ENCODE results near the gene MAPK9.
A peak's percentile ranks its signal among the peaks of the same experiment; 100 is the strongest.
"Not testable (repeated sequence)": the region's sequence is repeated elsewhere in the genome, so short reads cannot be mapped to it uniquely, and the experiment has no call there.

Gene MAPK9

DNA sequence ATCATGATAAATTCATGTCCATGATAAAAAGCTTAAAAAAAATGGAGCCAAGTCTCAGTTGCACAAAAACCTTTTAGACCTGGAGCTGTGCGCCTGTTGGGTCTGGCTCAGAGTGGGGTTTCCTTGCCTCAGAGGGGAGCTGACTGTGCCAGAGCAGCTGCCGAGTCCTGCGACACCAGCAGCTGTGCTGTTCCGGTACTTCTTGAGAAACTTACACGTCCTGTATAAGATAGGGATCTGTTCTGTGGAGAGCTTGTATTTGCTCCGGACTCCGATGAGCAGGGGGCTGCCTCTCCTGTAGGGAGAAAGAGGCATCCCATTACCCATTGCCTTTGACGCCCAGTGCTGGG, 32.7 kb upstream of the MAPK9 start:
- DNase-seq = no peak

DNA sequence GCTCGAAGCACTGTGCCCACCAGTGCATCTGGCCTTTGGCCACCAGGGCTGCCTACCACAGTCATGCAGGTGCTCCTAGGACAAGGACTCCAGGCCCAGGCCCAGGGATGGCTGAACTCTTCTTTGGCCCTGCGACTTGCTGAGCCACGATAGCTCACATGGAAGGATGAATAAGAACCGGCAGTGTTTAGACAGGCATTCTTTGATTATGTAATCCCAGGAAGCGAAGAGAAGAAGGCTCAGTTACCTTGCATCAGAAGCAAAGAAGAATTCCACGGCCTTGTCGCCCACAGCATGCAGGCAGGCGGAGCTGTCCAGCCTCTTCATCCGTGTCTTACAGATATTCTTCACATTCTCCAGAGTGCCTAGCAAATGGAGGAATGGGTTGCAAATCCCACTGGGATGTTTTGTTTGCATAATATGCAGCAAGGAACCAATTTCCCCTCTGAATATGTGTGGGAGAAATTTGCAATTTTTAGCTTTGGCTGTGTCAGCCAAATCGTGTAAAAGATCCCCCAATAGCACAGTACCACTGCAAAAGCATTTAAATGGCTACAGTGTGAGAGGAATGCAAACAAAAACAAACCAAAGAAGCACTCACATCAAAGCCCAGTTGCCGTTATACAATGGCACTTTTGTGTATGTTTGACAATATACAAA, 32.2 kb upstream of the MAPK9 start:
- DNase-seq = no peak

- no peak for DNase-seq
These were observed 31.3 kb upstream of the MAPK9 start for GRCh38 chr5:180323160-180323559.

- DNase-seq = no peak
These were observed 26.7 kb upstream of the MAPK9 start for GRCh38 chr5:180318456-180319089.

- no peak for DNase-seq
These were observed 24.7 kb upstream of the MAPK9 start for GRCh38 chr5:180316586-180316985.

DNA sequence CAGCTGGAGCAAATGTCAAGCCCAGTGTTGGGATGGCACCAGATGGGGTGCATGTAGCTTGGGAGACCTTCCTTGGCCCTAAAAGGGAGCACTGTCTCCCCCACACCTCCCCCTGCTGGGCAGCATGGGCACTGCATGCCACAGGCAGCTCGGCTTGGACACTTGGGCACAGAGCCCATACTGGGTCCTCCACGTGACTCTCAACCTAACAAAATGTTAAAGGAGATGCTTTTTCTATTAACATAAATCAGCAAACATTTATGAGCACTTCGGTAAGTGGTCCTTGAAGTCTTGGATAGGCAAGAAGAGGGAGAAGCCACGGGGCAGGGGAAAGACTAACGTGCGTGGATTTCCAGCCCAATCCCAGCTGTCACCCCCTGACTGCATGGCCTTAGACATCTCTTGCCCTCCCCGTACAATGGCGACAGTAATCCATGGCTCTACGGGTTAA, 23.9 kb upstream of the MAPK9 start:
- no peak for DNase-seq

- peak; percentile 10 to 60 for DNase-seq
These were observed 22.0 kb upstream of the MAPK9 start for GRCh38 chr5:180313677-180314505.

GRCh38 chr5:180311216-180311615, 19.3 kb upstream of the MAPK9 start:
- no peak for DNase-seq

- no peak for DNase-seq
These were observed 14.9 kb upstream of the MAPK9 start for GRCh38 chr5:180306796-180307195.

DNA sequence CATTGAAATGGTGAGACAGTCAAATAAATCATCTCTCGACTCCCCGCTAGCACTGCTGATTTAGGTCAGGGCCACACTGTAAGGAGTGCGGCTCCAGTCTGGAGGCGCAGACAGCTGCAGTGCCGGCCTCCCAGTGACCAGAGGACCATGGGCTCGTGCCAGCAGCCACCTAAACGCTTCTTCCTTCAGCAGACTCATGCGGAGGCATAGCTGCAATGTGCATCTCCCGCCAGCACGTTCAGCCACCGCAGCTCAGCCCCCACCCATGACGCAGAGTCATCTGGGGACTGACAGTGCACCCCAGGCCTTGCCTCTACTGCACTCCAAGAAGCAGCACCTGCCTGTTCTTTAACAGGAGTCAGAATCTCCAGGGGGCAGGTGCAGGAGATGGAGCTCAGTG, 13.6 kb upstream of the MAPK9 start:
- no peak for DNase-seq

- no peak for DNase-seq
These were observed 12.8 kb upstream of the MAPK9 start for GRCh38 chr5:180304431-180305375.

DNA sequence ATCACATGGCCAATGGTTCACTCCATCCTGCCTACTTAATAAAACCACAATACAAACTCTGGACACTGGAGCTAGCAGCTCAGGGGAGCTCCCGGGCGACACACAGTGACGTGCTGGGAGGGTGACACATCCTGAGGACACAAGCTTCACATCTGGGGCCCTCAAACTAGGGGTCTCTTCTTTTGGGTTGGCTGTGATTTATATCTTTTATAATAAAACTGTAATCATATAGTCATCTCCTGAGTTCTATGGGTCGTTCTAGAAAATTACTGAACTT, 12.1 kb upstream of the MAPK9 start:
- no peak for DNase-seq

GRCh38 chr5:180303226-180304015, 11.5 kb upstream of the MAPK9 start:
- no peak for DNase-seq

GRCh38 chr5:180302256-180302655, 10.4 kb upstream of the MAPK9 start:
- DNase-seq = no peak

- no peak for DNase-seq
These were observed 9.4 kb upstream of the MAPK9 start for GRCh38 chr5:180301253-180301652.

- no peak for DNase-seq
These were observed 7.6 kb upstream of the MAPK9 start for GRCh38 chr5:180299526-180299925.

DNA sequence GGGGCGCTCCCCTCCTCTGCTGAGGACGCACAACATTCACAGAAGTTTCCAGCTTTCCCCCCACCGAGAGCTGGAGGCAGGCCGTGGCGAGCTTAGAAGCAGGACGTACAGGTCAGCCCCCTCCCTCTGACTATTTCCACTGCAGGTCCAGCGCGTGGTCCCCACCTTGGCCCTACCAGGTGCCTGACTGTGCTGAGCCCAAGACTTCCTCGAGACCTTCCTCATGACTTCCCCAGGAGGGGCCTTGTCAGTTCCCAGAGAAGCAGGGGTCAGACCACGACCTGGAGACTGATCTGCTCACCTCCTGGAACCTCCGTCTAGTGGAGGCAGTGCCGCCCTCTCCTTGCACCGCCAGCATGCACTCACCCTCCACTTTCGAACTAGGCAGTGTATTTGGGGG, 7.1 kb upstream of the MAPK9 start:
- DNase-seq = not testable (repeated sequence)

DNA sequence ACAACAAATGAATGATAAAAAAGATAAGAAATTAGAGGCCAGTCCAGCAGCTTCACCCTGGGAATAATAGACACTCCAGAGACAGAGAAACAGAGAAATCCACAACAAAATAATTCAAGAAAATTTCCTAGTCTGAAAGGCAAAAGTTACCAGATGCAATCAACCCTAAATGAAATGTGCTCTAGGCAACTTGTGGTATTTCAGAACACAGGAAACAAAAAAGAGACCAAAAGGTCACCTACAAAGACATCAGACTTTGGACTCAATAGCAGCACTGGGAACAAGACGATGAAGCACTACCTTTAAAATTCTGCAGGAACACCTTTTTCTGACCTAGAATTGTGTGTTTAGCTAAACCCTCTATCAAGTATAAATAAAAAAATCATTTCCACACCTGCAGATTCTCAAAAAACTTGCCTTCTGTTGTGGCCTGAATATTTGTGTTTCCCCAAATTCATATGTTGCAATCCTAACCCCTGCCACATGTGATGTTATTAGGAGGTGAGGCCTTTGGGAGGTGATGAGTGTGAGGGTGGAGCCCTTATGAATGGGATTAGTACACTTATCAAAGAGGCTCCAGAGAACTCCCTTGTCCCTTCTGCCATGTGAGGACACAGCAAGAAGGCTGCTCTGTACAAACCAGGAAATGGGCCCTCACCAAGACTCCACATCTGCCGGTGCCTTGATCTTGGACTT, 5.9 kb upstream of the MAPK9 start:
- no peak for DNase-seq

DNA sequence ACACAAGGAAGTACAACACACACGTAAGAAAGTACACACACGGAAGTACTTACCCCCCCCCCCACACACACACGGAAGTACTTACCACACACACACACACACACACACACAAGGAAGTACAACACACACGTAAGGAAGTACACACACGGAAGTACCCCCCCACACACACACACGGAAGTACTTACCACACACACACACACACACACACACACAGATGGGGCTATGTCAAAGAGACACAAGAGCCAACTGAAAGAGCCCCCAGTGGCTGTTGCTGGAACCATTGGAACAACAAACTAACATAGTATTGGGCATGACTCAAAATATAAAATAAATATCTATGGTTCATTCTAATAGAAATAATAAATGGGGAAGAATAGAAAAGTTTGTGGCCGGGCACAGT, 4.9 kb upstream of the MAPK9 start:
- DNase-seq = no peak

GRCh38 chr5:180294913-180295555, 3.2 kb upstream of the MAPK9 start:
- no peak for DNase-seq

DNA sequence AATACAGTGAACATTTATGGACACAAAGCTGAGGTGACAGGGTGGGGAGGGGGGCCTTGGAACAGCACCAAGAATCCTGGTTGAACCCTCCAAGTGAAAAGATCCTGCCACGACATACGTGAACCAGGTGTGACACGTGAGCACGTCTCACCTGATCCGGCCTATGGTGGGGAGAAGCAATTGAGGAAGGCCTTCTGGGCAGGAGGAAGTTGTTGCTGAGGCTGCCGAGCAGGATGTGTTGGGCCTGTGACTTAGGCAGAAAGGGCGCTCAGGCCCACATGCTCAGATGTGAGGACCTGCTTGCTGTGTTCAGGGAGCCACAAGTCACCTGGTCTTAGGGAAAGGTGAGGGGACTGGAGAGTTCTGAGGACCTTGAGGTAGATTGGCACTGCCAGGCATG, 2.5 kb upstream of the MAPK9 start:
- no peak for DNase-seq
